Measurements from ENCODE around the gene RAB11FIP4. TPM values are rescaled to one million over a fixed set of nuclear protein-coding genes. Genes with fewer than 3 reads are reported as not detected.

The RAB11FIP4 gene
- total RNA-seq, 1 donor: 0.72 TPM

DNA sequence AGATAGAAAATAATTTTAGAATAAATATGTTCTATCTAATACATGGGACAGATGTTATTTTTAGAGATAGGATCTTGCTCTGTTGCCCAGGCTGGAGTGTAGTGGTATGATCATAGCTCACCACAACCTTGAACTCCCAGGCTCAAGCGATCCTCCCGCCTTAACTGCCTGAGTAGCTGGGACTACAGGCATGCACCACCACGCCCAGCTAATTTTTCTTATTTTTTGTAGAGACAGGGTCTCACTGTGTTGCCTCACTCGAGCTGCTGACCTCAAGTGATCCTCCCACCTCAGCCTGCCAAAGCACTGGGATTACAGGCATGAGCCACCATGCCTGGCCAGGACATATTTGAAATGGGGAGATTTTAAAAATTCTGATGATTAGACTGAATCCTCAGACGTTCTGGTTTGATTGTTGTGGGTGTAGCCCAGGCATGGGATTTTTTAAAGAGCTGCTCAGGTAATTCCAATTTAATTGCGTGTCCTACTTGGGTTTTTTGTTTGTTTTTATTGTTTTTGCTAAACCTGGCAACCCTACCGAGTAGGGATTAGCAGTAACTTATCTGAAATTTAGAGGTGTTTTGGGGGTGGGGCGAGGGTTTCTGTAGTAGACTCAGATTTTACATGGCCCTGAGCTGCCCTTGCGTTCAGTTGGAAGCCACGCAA is 142.9 kb downstream of the RAB11FIP4 start:
- Histone ChIP-seq H4K20me1 (ENCODE audit: insufficient read depth, low read length) (no peaks in the 10 kb centered on the region), H2AFZ (ENCODE audit: low read length) (peak overlapping the region; percentile 15), H3K4me3 (ENCODE audit: insufficient read depth, low read length) (no peak overlapping the region), H3K36me3 (ENCODE audit: insufficient read depth, low read length) (no peaks in the 10 kb centered on the region), H3K9me3 (ENCODE audit: low read depth, low read length) (no peaks in the 10 kb centered on the region), H3K27me3 (ENCODE audit: insufficient read depth, low read length) (no peaks in the 10 kb centered on the region), H3K4me1 (ENCODE audit: insufficient read depth, low read length) (peaks cover 26% of the 10 kb centered on the region), H3K27ac (ENCODE audit: low read depth, low read length) (peak overlapping the region; percentile 82), H3K4me2 (ENCODE audit: insufficient read depth, low read length) (no peak overlapping the region), H3K79me2 (ENCODE audit: insufficient read depth, low read length) (no peaks in the 10 kb centered on the region)
- TF ChIP-seq, protein P1, sequence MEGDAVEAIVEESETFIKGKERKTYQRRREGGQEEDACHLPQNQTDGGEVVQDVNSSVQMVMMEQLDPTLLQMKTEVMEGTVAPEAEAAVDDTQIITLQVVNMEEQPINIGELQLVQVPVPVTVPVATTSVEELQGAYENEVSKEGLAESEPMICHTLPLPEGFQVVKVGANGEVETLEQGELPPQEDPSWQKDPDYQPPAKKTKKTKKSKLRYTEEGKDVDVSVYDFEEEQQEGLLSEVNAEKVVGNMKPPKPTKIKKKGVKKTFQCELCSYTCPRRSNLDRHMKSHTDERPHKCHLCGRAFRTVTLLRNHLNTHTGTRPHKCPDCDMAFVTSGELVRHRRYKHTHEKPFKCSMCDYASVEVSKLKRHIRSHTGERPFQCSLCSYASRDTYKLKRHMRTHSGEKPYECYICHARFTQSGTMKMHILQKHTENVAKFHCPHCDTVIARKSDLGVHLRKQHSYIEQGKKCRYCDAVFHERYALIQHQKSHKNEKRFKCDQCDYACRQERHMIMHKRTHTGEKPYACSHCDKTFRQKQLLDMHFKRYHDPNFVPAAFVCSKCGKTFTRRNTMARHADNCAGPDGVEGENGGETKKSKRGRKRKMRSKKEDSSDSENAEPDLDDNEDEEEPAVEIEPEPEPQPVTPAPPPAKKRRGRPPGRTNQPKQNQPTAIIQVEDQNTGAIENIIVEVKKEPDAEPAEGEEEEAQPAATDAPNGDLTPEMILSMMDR (IDR thresholded peaks at IDR 0.05; ENCODE audit: extremely low read depth, low read depth, low read length): no peak
- DNase-seq (ENCODE audit: insufficient read length, low spot score, missing footprints): peak; percentile 80

DNA sequence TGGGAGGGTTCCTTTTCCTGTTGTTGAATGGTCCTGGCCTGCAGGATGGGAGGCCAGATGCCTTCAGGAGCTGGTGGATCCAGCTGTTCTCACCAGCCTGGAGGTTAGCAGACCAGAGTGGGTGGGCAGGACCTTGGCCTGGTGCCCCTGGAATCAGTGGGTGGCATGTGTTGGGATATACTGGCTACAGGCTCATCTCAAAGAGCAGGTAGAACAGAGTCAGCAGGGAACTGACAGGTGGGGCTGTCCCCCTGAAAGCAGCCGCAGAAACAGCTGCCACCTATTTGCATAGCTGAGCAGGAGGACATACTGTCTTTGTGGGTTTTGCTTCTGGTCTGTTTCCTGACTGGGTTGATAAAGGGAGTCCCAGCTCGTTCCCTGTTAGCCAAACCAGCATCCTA is 144.1 kb downstream of the RAB11FIP4 start:
- peaks cover 26% of the 10 kb centered on the region for H3K4me1 ChIP-seq (ENCODE audit: insufficient read depth, low read length)
- H3K4me2 ChIP-seq (ENCODE audit: insufficient read depth, low read length): no peak overlapping the region
- H3K4me3 ChIP-seq (ENCODE audit: insufficient read depth, low read length): no peak overlapping the region
- DNase-seq (ENCODE audit: insufficient read length, low spot score, missing footprints): peak; percentile 52
- no peak overlapping the region for H3K27ac ChIP-seq (ENCODE audit: low read depth, low read length)
- H3K9me3 ChIP-seq (ENCODE audit: low read depth, low read length): no peaks in the 10 kb centered on the region
- no peaks in the 10 kb centered on the region for H3K79me2 ChIP-seq (ENCODE audit: insufficient read depth, low read length)
- no peaks in the 10 kb centered on the region for H4K20me1 ChIP-seq (ENCODE audit: insufficient read depth, low read length)
- H2AFZ ChIP-seq (ENCODE audit: low read length): peak overlapping the region; percentile 12
- no peaks in the 10 kb centered on the region for H3K36me3 ChIP-seq (ENCODE audit: insufficient read depth, low read length)
- TF ChIP-seq, protein P1 (IDR thresholded peaks at IDR 0.05; ENCODE audit: extremely low read depth, low read depth, low read length): no peak
- no peaks in the 10 kb centered on the region for H3K27me3 ChIP-seq (ENCODE audit: insufficient read depth, low read length)

DNA sequence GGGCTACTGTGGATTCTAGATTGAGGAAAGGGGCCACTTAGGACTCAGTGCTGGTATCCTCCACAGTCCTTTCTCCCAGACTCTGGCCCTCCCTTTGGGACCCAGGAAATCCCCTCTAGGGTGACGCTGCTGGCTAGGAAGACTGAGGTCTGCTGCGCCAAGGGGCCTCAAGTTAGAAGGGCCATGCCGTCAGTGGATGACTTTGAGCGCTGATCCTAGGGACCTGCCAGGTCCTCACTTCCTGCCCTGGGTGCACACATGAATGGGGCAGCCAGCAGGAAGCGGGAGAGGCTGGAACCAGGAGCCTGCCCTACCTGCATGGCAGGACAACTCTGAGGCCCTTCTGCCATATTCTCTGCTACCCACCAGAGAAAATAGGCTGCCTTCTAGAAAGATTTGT is 145.0 kb downstream of the RAB11FIP4 start:
- Histone ChIP-seq H3K9me3 (ENCODE audit: low read depth, low read length) (no peaks in the 10 kb centered on the region), H3K4me2 (ENCODE audit: insufficient read depth, low read length) (no peak overlapping the region), H3K4me3 (ENCODE audit: insufficient read depth, low read length) (no peak overlapping the region), H2AFZ (ENCODE audit: low read length) (no peak overlapping the region), H3K27me3 (ENCODE audit: insufficient read depth, low read length) (no peaks in the 10 kb centered on the region), H3K27ac (ENCODE audit: low read depth, low read length) (no peak overlapping the region), H3K36me3 (ENCODE audit: insufficient read depth, low read length) (no peaks in the 10 kb centered on the region), H3K4me1 (ENCODE audit: insufficient read depth, low read length) (peaks cover 26% of the 10 kb centered on the region), H3K79me2 (ENCODE audit: insufficient read depth, low read length) (no peaks in the 10 kb centered on the region), H4K20me1 (ENCODE audit: insufficient read depth, low read length) (no peaks in the 10 kb centered on the region)
- peak; percentile 84 for DNase-seq (ENCODE audit: insufficient read length, low spot score, missing footprints)
- TF ChIP-seq, protein P1 (IDR thresholded peaks at IDR 0.05; ENCODE audit: extremely low read depth, low read depth, low read length): no peak

DNA sequence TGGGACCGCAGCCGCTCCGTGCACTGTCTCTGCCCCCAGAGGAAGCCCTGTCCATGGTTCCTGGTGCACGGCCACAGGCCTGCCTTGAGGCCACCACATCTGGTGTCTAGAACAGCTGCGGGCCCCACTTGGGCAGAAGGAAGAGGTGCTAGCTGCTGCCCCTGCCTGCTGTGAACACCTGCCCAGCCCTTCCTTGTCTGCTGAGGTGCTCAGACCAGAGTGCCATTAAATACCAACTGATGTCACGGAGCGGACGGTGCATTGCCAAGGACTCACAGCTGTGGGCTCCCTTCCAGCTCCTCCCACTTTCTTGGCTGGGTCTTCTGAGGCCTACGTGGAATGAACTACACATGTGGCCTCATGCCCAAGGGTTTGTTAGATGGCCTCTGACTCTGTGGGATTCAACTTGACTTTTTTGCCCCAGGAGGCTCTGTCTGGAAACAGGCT is 146.1 kb downstream of the RAB11FIP4 start:
- Histone ChIP-seq H3K4me3 (ENCODE audit: insufficient read depth, low read length) (no peak overlapping the region), H3K9me3 (ENCODE audit: low read depth, low read length) (no peaks in the 10 kb centered on the region), H3K27me3 (ENCODE audit: insufficient read depth, low read length) (no peaks in the 10 kb centered on the region), H4K20me1 (ENCODE audit: insufficient read depth, low read length) (no peaks in the 10 kb centered on the region), H2AFZ (ENCODE audit: low read length) (no peak overlapping the region), H3K27ac (ENCODE audit: low read depth, low read length) (no peak overlapping the region), H3K36me3 (ENCODE audit: insufficient read depth, low read length) (no peaks in the 10 kb centered on the region), H3K79me2 (ENCODE audit: insufficient read depth, low read length) (no peaks in the 10 kb centered on the region), H3K4me2 (ENCODE audit: insufficient read depth, low read length) (no peak overlapping the region), H3K4me1 (ENCODE audit: insufficient read depth, low read length) (peaks cover 26% of the 10 kb centered on the region)
- TF ChIP-seq, protein P1 (IDR thresholded peaks at IDR 0.05; ENCODE audit: extremely low read depth, low read depth, low read length): no peak
- peak; percentile 60 for DNase-seq (ENCODE audit: insufficient read length, low spot score, missing footprints)

All from osteoblast (primary cell).